K562 (cell line): ENCODE measurements around the gene PDE12. TPM values are rescaled to one million over a fixed set of nuclear protein-coding genes. Genes with fewer than 3 reads are reported as not detected.

Experiments
- ATAC-seq: fragments of 200-7000 bp; cut with Tn5 transposase; 3 replicates; pipeline ENCODE4 v1.9.1; 2020; ENCODE audit warnings: moderate library complexity
- BruUV-seq: library from RNA; stranded (reverse); fragments of 400-500 nt; replicated peaks from 2 replicates; lab custom pipeline; 2021; lab: Mats Ljungman, UMichigan
- CTCF ChIA-PET: fragments of 300-600 bp; formaldehyde crosslinking; extraction: SDS; loops from one replicate; lab custom pipeline; 2021; ENCODE audit warnings: low intra/inter-chr PET ratio; lab: Yijun Ruan, JAX
- POLR2A ChIA-PET: fragments of 300-600, 350-650 bp; sonication (Branson Sonifier 250); formaldehyde crosslinking; extraction: SDS; loops from one replicate; lab custom pipeline; 2021; ENCODE audit warnings: antibody characterized with exemption, inconsistent platforms; lab: Yijun Ruan, JAX
- DNase-seq, 4 experiments: peaks; one replicate each; pipeline versions ENCODE4 v3.0.0 to v3.0.0-alpha.2; 2011 to 2018; ENCODE audit warnings: low spot score in 3 of 4, mixed read lengths in 3 of 4; ENCODE audit errors: extremely low read depth in 1 of 4
- FAIRE-seq: peaks from 2 replicates; lab custom pipeline; 2011; peaks lifted over from hg19 to GRCh38; lab: Jason Lieb, UNC
- H2AFZ ChIP-seq: 2 replicates; pipeline ENCODE4 v1.6.0; 2011; ENCODE audit warnings: low read depth, low read length, control low read depth, inconsistent platforms
- H3K27ac ChIP-seq: fragments of 200-600 bp; 3 replicates; pipeline ENCODE4 v1.8.0; 2011; ENCODE audit warnings: low read depth, mild to moderate bottlenecking, control low read depth, inconsistent platforms, low read length, moderate library complexity, mixed read lengths; ENCODE audit errors: extremely low read depth
- H3K27me3 ChIP-seq, 2 experiments: fragments of 300-600 bp in 1 of 2; 2 replicates in 1 of 2; 3 replicates in 1 of 2; pipeline versions ENCODE4 v1.6.0 to v1.8.0; 2011; ENCODE audit warnings: inconsistent platforms in 2 of 2, low read length in 2 of 2, mild to moderate bottlenecking in 1 of 2, mixed read lengths in 1 of 2, moderate library complexity in 1 of 2; ENCODE audit not compliant: control insufficient read depth in 2 of 2, insufficient read depth in 2 of 2
- H3K36me3 ChIP-seq: fragments of 300-600 bp; 3 replicates; pipeline ENCODE4 v1.8.0; 2011; ENCODE audit warnings: mild to moderate bottlenecking, low read length, inconsistent platforms; ENCODE audit not compliant: control insufficient read depth, insufficient read depth
- H3K4me1 ChIP-seq, 2 experiments: fragments of 200-600 bp in 1 of 2; replicated peaks in 1 of 2; 2 replicates in 1 of 2; 3 replicates in 1 of 2; pipeline versions ENCODE4 v1.5.1 to v1.8.0; 2011; ENCODE audit warnings: inconsistent platforms in 2 of 2, low read length in 2 of 2, mild to moderate bottlenecking in 1 of 2, mixed read lengths in 1 of 2, moderate library complexity in 1 of 2; ENCODE audit not compliant: control insufficient read depth in 2 of 2, insufficient read depth in 2 of 2
- H3K4me2 ChIP-seq: 2 replicates; pipeline ENCODE4 v1.6.1; 2011; ENCODE audit warnings: low read length, control low read depth, inconsistent platforms, mixed read lengths; ENCODE audit not compliant: insufficient read depth
- H3K4me3 ChIP-seq: fragments of 200-600 bp; sonication (generic), shearing (Covaris generic); 2 replicates; pipeline ENCODE4 v1.5.1; 2016; ENCODE audit warnings: control low read depth, inconsistent platforms
- H3K79me2 ChIP-seq: fragments of 200-600 bp; 3 replicates; pipeline ENCODE4 v1.8.0; 2011; ENCODE audit warnings: low read length, inconsistent platforms; ENCODE audit not compliant: control insufficient read depth, insufficient read depth
- H3K9ac ChIP-seq, 2 experiments: 2 replicates each; pipeline versions ENCODE4 v1.6.0 to v1.6.1; 2011; ENCODE audit warnings: low read depth in 2 of 2, low read length in 2 of 2, control low read depth in 1 of 2, inconsistent platforms in 1 of 2, mild to moderate bottlenecking in 1 of 2, mixed read lengths in 1 of 2; ENCODE audit not compliant: insufficient read depth in 1 of 2
- H3K9me1 ChIP-seq: one replicate; pipeline ENCODE4 v1.6.0; 2011; ENCODE audit warnings: inconsistent platforms, mild to moderate bottlenecking, low read length, moderate library complexity; ENCODE audit not compliant: control insufficient read depth, insufficient read depth
- H3K9me3 ChIP-seq: replicated peaks from 2 replicates; pipeline ENCODE4 v1.5.1; 2011; ENCODE audit warnings: low read depth, low read length, inconsistent platforms; ENCODE audit not compliant: control insufficient read depth, insufficient read depth
- H4K20me1 ChIP-seq: replicated peaks from 2 replicates; pipeline ENCODE4 v1.6.1; 2011; ENCODE audit warnings: low read length, inconsistent platforms, mixed read lengths; ENCODE audit not compliant: control insufficient read depth, insufficient read depth
- ARID1B ChIP-seq: fragments of 450-650 bp; IDR thresholded peaks from 2 replicates; pipeline ENCODE4 v1.6.1; 2016; ENCODE audit warnings: antibody characterized with exemption, mild to moderate bottlenecking, inconsistent platforms
- ETV6 ChIP-seq, 3 experiments: fragments of 150-350 bp in 1 of 3; sonication (generic) in 1 of 3; formaldehyde crosslinking in 1 of 3; IDR thresholded peaks; 2 replicates each; pipeline versions ENCODE4 v1.6.1 to v1.8.0; 2014 to 2022; ENCODE audit warnings: borderline replicate concordance in 2 of 3, low read depth in 2 of 3, antibody characterized with exemption in 1 of 3, low read length in 1 of 3, mild to moderate bottlenecking in 1 of 3, missing genetic modification reagents in 1 of 3
- HLTF ChIP-seq: fragments of 450-650 bp; IDR thresholded peaks from 2 replicates; pipeline ENCODE4 v1.6.1; 2016
- RBM17 ChIP-seq: fragments of 200-400 bp; formaldehyde crosslinking; IDR thresholded peaks from 2 replicates; pipeline ENCODE4 v1.6.1; 2017; ENCODE audit warnings: low read depth, mild to moderate bottlenecking, low read length, borderline replicate concordance
- SP1 ChIP-seq: sonication (generic); formaldehyde crosslinking; IDR thresholded peaks from 2 replicates; pipeline ENCODE4 v1.8.1; 2022; ENCODE audit warnings: mild to moderate bottlenecking, missing genetic modification reagents
- SPI1 ChIP-seq: IDR thresholded peaks from 2 replicates; pipeline ENCODE4 v1.6.1; 2011; ENCODE audit warnings: low read depth, low read length, control low read depth, borderline replicate concordance
- ZEB2 ChIP-seq: fragments of 450-650 bp; IDR thresholded peaks from 2 replicates; pipeline ENCODE4 v1.6.1; 2016
- ZNF224 ChIP-seq: sonication (generic); formaldehyde crosslinking; IDR thresholded peaks from 2 replicates; pipeline ENCODE4 v1.8.0; 2022; ENCODE audit warnings: mild to moderate bottlenecking, missing genetic modification reagents
- ZNF311 ChIP-seq: fragments of 250-450 bp; sonication (Bioruptor Pico); IDR thresholded peaks from 2 replicates; pipeline ENCODE4 v1.4.0; 2020; ENCODE audit warnings: mild to moderate bottlenecking, moderate library complexity
- WGBS: fragments of 100-300 bp; shearing (Covaris generic); methylation state at CpG from one replicate; pipeline ENCODE4 v1.1.6; 2016; ENCODE audit warnings: low coverage, mixed read lengths; ENCODE audit not compliant: insufficient coverage; ENCODE audit errors: missing lambda C conversion rate; 5-methylcytosine and 5-hydroxymethylcytosine counted together
- in situ Hi-C: fragments of 300-500 bp; cut with MboI; formaldehyde crosslinking; loops from 4 replicates; pipeline ENCODE4 v1.15.0; 2018; ENCODE audit warnings: inconsistent platforms, mixed read lengths
- intact Hi-C: fragments of 100-400 bp; cut with micrococcal nuclease; formaldehyde crosslinking; loops from 2 replicates; pipeline ENCODE4 v1.14.2; 2022
- polyA plus RNA-seq, 8 experiments: library from polyadenylated mRNA; depleted of rRNA in 4 of 8; stranded (reverse) in 5 of 8; unstranded in 3 of 8; fragments of >200 nt; fragmentation: Nextera tagmentation in 2 of 8; fragmentation: Illumina TruSeq in 1 of 8; extraction: Ambion mirVana in 2 of 8; extraction: Trizol in 1 of 8; gene quantifications; 2 replicates each; pipeline versions ENCODE4 v1.2.1 to v1.2.3, GENCODE V29; 2011 to 2014; ENCODE audit warnings: inconsistent platforms in 1 of 8, missing spikeins in 1 of 8
- total RNA-seq, 7 experiments: library from RNA; depleted of rRNA in 6 of 7; stranded (reverse); fragments of >200 nt in 6 of 7; fragmentation: Illumina TruSeq in 2 of 7; extraction: Trizol in 2 of 7; gene quantifications; 2 replicates each; pipeline versions ENCODE4 v1.2.1 to v1.2.3, GENCODE V29; 2011 to 2021; ENCODE audit warnings: low replicate concordance in 1 of 7
- TF ChIP-seq, protein P1 (sequence below): fragments of 450-650 bp; formaldehyde crosslinking; IDR thresholded peaks from 2 replicates; pipeline ENCODE4 v1.4.0; 2020; ENCODE audit warnings: mild to moderate bottlenecking, moderate library complexity
- TF ChIP-seq, protein P2 (sequence below): fragments of 450-650 bp; IDR thresholded peaks from one replicate; pipeline ENCODE4 v1.6.1; 2018; ENCODE audit warnings: mild to moderate bottlenecking, moderate library complexity; ENCODE audit not compliant: partially characterized antibody

PDE12 gene
- total and polyA plus RNA-seq, 9 of the 15 experiments (the other 6 are each of a cell fraction or from before 2014, with no cell fraction given), result 2.1 to 20.5 (median 10.0) TPM

DNA sequence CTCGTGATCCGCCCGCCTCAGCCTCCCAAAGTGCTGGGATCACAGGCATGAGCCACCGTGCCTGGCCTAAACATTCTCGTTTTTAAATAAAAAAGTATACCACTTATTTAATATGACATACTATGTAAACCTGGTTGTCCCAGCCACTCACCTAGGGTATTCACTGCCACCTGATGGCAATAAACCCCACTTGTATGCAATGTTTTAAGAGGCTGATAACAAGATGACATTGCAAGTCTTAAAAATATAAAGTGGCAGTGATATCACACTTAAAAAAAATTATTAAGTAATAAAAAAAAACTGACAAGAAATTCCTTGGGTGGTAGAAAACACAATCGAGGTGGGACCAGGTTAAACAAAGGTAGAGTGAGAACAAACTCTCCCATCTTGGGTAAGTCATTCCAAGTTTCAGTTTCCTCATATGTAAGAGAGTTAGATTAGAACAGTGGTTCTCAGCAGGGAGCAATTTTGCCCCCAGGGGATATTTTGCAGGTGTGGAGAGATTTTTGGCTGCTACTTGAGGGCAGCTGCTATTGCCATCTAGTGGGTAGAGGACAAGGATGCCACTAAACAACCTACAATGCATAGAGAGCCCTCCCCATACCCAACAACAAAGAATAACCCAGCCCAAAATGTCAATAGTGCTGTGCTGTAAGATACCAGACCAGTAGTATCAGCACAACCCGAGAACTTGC, 26.5 kb downstream of the PDE12 start:
- peaks cover 0 to 6% of the 10 kb centered on the region in 2 experiments; a peak in 2 of 5 replicates for H3K4me1 ChIP-seq
- CTCF ChIA-PET, result no interaction called here
- H3K27ac ChIP-seq, result no peak overlapping the region
- H3K9ac ChIP-seq, result no peak overlapping the region
- no peak overlapping the region for H2AFZ ChIP-seq
- 88% methylated on average over 7 of the region's 7 CpGs for WGBS
- POLR2A ChIA-PET, result interaction anchor here (0.6 to 1.1 kb wide), 2 partner anchors 10 to 11 kb away, joined by 3 read pairs; no protein-coding TSS in a partner anchor
- in situ Hi-C loops, result no loop called here
- H3K9me3 ChIP-seq, result no peaks in the 10 kb centered on the region
- H3K27me3 ChIP-seq, result no peaks in the 10 kb centered on the region
- ATAC-seq, result peak; percentile 21; the same call in 2 of the 3 replicates
- H3K9me1 ChIP-seq, result no peaks in the 10 kb centered on the region
- H3K4me2 ChIP-seq, result no peak overlapping the region
- H3K4me3 ChIP-seq, result no peak overlapping the region
- H3K36me3 ChIP-seq, result peaks cover 70% of the 10 kb centered on the region
- H4K20me1 ChIP-seq, result no peaks in the 10 kb centered on the region
- intact Hi-C loops, result no loop called here
- TSS peak; percentile 6 for BruUV-seq
- H3K79me2 ChIP-seq, result peaks cover 66% of the 10 kb centered on the region
- DNase-seq, result no peak
- no peak for FAIRE-seq
- TF ChIP-seq, protein P1, sequence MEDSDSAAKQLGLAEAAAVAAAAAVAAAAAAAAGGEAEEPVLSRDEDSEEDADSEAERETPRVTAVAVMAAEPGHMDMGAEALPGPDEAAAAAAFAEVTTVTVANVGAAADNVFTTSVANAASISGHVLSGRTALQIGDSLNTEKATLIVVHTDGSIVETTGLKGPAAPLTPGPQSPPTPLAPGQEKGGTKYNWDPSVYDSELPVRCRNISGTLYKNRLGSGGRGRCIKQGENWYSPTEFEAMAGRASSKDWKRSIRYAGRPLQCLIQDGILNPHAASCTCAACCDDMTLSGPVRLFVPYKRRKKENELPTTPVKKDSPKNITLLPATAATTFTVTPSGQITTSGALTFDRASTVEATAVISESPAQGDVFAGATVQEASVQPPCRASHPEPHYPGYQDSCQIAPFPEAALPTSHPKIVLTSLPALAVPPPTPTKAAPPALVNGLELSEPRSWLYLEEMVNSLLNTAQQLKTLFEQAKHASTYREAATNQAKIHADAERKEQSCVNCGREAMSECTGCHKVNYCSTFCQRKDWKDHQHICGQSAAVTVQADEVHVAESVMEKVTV (CRISPR knock-in tag), result no peak

DNA sequence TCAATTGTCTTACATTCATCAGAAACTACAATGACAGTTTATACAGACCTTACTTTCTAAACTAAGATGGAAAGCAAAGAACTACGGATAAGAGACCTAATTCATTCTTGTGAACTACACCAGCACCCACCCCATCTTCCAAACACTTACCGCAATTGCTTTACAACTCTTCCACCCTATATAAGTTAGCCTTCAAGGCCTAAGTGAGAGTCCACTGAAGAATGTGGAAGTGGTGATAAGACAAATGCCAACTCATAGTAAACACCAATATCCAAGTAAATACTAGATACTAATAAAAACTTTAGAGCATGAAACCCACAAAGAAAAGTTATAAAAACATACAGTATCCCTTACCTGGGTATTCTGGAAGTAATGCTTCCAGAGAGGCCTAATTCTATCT, 27.5 kb downstream of the PDE12 start:
- H3K9me3 ChIP-seq, result no peaks in the 10 kb centered on the region
- CTCF ChIA-PET, result no interaction called here
- H3K4me2 ChIP-seq, result no peak overlapping the region; the same call in 1 of the 2 replicates
- in situ Hi-C loops (no loop called here), intact Hi-C loops (no loop called here)
- H3K9ac ChIP-seq, result no peak overlapping the region
- peak overlapping the region; percentile 58; the same call in 2 of the 3 replicates for H3K27ac ChIP-seq
- peaks cover 0 to 10% of the 10 kb centered on the region in 2 experiments; a peak in 3 of 5 replicates for H3K4me1 ChIP-seq
- no peak overlapping the region for H3K4me3 ChIP-seq
- H4K20me1 ChIP-seq, result 0 out of 2 replicates have a peak, but pooled peaks cover 5% of the 10 kb centered on the region
- DNase-seq, result peak in 1 of 4 experiments; percentile 11
- WGBS, result 71% methylated on average over 2 of the region's 2 CpGs
- H3K9me1 ChIP-seq, result no peaks in the 10 kb centered on the region
- no peaks in the 10 kb centered on the region for H3K27me3 ChIP-seq
- peaks cover 61% of the 10 kb centered on the region for H3K36me3 ChIP-seq
- BruUV-seq, result no TSS peak
- H3K79me2 ChIP-seq, result peaks cover 76% of the 10 kb centered on the region
- no peak overlapping the region for H2AFZ ChIP-seq
- peak; percentile 66 for ATAC-seq
- POLR2A ChIA-PET, result interaction anchor here (0.6 kb wide), 1 partner anchor 10 kb away, joined by 3 read pairs; no protein-coding TSS in a partner anchor
- FAIRE-seq, result no peak
- TF ChIP-seq ZNF311, result no peak
- no peak for TF ChIP-seq ZNF224 (CRISPR knock-in tag)
- no peak for TF ChIP-seq ETV6 (IDR thresholded peaks at IDR 0.05; ENCODE audit: borderline replicate concordance in 1 of 2, low read depth in 2 of 2, low read length in 1 of 2)
- no peak for TF ChIP-seq ETV6 (CRISPR knock-in tag; IDR thresholded peaks at IDR 0.05; ENCODE audit: borderline replicate concordance)
- TF ChIP-seq SP1 (CRISPR knock-in tag), result no peak
- TF ChIP-seq ARID1B, result peak; percentile 25; the same call in 1 of the 2 replicates
- peak; percentile 49; the same call in 1 of the 2 replicates for TF ChIP-seq SPI1
- TF ChIP-seq, protein P2, sequence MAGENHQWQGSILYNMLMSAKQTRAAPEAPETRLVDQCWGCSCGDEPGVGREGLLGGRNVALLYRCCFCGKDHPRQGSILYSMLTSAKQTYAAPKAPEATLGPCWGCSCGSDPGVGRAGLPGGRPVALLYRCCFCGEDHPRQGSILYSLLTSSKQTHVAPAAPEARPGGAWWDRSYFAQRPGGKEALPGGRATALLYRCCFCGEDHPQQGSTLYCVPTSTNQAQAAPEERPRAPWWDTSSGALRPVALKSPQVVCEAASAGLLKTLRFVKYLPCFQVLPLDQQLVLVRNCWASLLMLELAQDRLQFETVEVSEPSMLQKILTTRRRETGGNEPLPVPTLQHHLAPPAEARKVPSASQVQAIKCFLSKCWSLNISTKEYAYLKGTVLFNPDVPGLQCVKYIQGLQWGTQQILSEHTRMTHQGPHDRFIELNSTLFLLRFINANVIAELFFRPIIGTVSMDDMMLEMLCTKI, result no peak
- no peak for TF ChIP-seq HLTF
- no peak for TF ChIP-seq ZEB2
- no peak for TF ChIP-seq RBM17
